MM.1S (cell line): ENCODE measurements around the gene FRMD4B.

Source experiments
- CTCF ChIP-seq: fragments of 300-600 bp; sonication (generic); IDR thresholded peaks from 2 replicates; pipeline ENCODE4 v1.5.1; 2016; ENCODE audit warnings: antibody characterized with exemption, low read length, mixed read lengths
- EZH2 ChIP-seq: fragments of 300-600 bp; sonication (generic); optimal IDR thresholded peaks from 2 replicates; pipeline ENCODE3; 2017; ENCODE audit warnings: low read depth, mild to moderate bottlenecking, antibody characterized with exemption, low read length, mixed read lengths

DNA sequence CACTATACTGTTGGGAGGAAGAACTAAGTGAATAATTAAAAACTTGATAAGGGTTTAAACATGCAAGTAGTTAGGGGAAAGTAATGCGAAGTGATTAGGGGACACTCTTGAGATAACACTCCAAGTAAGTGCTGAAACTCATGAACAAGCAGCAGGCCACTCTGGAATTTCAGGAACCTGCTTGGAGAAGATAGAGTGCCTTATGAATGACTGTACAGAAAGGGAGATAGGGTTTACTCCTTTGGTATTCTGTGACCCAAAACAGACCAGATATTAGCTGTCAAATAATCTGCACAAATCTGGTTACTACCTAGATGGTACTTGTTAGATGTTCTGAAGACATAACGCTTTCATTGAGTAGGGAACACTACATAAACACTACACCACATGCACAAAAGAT lies 85.6 kb downstream of the FRMD4B start:
- TF ChIP-seq CTCF, result no peak
- TF ChIP-seq EZH2, result no peak
